ENCODE measurements around the gene SMIM43.
"Not testable (repeated sequence)": the region's sequence is repeated elsewhere in the genome, so short reads cannot be mapped to it uniquely, and the experiment has no call there.

Gene SMIM43

DNA sequence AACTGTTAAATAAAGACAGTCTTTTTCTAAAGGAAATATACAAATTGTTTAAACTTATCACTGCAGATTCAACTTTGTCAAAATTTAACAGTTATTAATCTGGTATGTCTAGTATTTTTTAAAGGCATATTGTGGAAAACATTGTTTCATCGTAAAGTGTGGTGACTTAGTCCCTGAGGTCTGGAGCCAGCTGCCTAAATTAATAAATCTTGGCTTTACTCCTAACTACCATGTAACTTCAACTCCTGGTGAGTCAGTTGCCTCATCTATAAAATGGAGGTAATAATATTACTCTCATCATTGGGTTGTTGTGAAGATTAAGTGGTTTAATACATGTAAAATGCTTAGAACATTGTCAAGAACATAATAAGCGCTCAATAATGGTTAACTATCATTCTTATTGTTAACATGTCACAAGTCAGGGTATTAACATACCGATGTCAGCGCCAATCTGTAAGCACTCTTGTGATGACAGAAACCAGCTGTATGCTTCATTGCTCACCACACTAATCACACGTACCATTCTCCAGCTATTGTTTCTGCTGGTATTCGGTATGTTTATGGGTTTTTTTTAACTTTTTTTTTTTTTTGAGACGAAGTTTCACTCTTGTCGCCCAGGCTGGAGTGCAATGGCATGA lies 14.1 kb upstream of the SMIM43 start:
- no peak for DNase-seq

DNA sequence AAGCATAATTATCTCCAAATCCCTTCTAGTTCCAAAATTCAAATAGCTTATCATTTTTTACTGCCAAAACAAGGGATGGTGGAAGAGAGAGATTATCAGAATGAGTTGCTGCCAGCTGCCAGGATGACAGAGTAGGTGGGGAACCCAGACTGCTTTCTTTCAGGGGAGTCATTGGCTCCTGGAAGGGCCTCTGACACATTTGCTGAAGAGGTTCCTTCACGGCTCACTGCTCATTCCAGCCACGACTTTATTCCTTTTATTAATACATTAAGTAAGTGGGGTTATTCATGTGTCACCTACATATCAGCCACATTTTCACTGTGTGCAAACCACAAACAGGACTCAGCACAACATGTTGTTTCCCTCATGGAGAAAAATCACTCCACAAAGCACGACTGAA lies 12.7 kb upstream of the SMIM43 start:
- no peak for DNase-seq

DNA sequence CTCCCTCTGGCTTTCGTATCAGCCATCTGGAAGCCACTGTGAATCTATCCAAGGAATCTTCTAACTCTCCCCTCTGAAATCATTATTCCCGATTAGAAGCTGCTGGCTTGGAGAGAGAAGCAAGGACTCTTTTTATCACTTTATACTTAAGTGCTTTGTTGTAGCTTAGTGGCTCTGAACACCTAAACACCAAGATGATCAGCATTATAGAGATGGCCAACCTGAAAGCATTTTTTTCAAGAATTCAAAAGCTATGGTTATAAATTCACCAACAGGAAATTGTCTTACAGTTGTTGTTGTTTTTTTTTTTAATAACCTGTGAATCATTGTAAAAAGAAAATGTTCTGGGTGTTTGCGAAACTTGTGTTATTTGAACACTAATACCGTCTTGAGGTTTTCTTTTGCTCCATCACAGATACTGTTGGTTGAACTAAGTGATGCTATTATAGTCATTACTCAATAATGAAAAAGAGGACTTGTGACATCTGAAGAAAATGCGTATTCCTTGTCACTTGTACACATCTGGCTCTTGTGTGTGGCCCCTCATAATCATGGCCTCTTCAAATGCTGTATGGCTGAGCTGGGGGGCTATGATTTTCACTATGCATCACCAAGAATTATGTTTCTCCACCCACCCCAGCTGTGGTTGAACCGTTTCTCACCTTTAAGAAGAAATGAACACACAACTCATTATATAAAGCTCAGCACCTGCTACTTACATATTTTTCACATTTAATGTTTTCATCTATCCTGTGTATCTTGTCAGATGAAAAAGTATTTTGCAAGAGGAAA lies 11.8 kb upstream of the SMIM43 start:
- DNase-seq = no peak

DNA sequence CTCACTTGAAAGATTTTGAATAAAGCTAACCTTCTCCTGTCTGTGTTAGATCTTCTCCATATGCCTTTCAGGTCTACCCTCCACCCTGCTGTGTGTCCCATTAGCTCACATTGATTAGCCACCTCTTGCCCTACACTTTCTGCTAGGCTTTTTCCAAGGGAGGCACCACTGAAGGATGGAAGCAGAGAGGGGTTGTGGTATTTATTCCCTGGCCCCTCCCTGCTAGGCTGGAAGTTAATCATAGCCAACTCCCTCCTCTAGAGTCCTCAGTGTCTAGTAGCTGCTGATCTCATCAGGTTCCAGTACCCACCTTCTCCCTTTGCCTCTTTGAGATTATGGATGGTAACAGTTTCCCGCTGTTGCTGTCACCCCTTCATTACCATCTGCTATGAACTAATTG lies 8.9 kb upstream of the SMIM43 start:
- no peak for DNase-seq

DNA sequence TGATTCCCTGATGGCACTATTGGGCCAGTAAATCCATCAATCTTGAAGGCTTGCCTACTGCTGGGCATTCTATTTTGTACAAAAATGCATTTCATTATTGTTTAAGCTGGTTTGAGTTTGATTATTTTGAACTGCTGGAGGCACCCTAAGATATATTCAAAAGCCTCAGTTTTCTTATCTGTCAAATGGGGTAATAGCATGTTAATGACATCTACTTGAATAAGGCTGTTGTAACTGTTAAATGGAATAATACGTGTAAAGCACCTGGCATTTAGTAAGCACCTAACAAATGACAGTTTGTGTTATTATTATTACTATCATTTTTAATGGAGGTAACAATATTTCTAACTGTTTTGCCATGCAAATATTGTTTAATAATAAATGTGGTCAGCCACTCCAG lies 6.9 kb upstream of the SMIM43 start:
- DNase-seq = no peak

DNA sequence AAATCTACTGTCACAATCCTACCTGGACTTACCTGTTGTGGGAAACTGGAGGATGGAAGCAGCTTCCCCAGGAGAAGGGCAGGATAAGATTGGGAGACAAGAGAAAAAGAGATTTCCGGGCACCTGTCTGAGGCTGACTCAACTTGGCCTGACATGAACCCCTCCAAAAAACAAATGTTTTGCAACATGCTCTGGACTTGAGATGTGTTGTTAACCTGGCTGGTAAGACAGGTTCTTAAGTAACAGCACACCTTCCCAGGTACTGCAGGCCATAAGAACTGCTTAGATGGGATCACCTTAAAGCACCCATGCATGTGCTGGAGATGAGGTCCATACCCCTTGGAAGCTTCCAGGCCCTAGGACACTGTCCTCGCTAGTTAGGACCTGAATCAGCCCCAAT lies 4.4 kb upstream of the SMIM43 start:
- no peak for DNase-seq

DNA sequence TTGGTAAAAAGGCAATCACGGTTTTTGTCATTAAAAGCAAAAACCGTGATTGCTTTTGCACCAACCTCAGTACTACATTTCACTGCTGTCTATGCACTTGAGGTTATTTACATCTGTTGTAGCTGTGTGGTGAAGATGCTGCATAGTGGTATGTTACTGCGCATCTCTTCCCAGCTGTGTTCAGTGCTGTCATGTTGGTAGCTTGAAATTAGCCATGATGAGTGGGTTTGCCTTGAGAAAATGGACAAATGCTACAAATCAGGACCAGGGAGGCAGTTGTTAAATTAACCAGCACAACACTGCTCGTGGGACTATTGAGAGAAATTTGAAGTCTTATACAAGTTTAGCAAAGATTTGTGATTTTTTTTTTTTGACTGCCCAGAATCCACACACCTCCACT lies 2.2 kb upstream of the SMIM43 start:
- DNase-seq = no peak

DNA sequence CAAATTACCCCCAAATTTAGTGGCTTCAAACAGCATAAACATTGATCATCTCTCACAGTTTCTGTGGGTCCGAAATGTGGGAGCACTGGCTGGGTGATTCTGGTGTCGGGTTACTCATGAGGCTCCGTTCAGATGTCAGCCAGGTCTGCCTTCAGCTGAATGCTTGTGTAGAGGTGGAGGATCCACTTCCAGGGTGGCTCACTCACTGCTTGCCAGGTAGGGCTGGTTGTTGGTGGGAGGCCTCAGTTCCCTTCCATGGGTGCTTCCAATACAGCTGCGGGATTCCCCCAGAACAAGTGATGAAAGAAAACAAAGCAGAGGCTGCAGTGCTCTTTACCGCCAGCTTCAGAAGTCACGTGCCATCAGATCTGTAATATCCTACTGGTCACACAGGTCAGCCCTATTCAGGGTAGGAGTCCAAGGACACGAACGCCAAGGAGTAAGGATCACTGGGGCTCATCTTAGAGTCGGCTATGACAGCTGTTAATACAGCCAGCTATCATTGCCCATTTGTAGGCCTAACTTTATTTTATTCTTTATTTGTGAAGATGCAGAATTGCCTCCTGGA lies 1.1 kb upstream of the SMIM43 start:
- no peak for DNase-seq

DNA sequence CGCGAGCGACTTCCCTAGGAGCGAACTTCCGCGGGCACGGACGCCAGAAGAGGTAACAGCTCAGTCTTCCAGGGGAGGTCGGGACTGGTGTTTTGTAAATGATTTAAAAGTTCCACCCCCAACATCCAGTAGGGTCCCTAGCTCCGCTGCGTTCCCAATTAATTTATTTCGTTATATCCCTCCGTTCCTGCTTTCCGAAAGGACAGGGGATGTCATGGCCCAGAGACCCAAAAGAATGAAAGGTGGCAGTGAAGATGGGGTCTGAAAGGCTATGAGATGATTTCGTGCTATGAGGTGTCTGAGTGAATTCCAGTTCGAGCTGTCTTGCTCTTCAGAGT lies 373 bp upstream of the SMIM43 start:
- DNase-seq = no peak

DNA sequence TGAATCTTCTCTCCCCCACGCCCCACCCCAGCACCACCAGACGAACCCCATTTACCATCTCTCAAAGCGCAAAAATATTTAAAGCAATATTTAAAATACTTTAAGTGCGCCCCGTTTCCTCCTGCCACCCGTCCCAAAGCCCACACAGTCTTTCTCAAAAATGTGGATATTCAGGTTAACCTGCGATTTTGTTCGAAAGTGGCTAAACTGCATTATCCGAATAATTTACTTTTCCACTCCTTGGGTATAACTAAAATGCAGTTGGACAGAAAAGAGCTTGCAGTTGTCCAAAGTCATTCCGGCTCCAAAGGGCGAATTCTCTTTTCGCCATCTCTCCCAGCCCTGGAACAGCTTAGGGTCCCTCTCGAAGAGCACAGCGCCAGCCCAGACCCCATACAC lies 662 bp downstream of the SMIM43 start:
- DNase-seq = no peak

DNA sequence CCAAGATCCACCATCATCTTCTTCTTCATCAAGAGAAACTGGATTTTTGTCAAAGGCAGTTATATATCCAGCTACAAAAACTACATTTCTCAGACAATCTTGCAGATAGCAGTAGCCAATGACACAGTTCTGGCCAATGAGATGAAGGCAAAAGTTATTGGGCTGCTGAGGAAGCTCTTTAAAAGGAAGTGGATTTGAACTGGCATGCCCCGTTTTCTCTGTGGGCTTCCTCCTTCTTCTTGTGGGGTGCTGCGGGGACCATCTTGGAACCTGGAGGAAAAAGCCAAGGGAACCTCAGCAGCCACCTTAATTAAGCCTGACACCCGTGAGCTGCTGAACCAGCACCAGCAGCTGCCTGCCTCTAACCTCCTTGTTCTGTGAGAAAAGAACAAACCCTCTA lies 4.8 kb downstream of the SMIM43 start:
- DNase-seq = no peak

DNA sequence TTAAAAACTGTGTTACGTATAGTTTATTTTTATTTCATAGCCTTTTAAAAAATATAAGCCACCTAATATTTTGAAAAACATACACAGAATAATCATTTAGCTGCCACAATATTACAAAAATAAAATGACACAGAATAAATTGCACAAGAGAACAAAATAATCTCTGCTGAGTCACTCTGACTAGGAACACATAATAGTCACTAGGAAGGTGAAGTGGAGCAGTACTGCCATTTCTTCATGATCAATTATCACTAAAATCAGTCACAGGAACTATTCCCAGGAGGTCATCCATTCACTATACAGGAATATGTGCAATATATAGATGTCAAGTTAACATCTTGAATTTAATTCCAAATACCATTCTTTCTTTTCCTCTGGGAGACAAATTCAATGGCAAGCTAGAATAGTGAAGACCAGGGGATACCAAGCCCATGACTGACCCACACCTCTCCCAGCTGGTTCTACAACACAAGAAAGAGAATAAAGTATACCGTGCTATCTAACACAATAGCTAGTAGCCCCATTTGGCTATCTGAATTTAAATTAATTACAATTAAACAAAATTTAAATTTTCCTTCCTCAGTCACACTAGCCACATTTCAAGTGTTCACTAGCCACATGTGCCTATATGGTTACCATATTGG lies 5.9 kb downstream of the SMIM43 start:
- DNase-seq = no peak

DNA sequence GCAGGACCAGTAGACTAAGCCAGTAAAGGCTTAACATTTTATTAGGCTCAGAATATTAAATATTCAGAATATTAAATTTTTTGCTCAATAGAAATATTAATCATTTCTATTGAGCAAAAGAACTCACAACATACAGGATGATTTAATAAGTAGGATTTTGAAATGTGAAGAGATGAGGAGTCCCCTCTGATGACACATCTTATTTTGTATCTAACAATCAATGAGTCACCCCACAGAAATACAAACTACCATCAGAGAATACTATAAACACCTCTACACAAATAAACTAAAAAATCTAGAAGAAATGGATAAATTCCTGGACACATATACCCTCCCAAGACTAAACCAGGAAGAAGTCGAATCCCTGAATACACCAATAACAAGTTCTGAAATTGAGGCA lies 12.8 kb downstream of the SMIM43 start:
- DNase-seq = not testable (repeated sequence)

DNA sequence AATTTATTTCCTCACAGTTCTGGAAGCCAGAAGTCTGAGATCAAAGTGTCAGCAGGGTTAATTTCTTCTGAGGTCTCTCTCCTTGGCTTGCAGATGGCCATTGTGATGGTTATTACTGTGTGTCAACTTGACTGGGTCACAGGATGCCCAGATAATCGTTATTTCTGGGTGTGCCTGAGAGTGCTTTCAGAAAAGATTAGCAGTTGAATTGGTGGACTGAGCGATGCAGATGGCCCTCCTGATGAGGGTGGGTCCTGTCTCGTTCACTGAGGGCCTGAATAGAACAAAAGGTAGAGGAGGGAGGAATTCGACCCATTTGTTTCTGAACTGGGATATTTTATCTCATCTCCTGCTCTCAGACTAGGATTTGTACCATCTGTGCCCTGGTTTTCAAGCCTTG lies 15.7 kb downstream of the SMIM43 start:
- DNase-seq = no peak

DNA sequence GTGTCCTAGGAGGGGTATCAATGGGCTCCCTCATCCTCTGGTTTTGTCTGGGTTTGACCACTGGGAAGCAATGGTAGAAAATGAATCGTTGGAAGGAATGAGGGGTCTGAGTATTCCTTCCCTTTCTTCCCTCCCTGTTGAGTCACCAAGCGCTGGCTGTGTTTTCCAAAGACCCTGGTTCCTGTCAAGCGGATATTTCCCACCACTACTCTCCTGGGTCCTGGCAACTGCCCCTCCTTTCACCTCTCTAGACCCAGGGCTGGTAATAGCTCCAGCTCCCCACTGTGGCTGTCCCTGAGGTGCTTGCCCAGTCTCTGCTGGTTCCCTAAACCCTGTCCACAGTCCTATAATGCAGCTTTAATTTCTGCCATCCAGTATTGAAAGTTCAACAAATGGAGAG lies 22.2 kb downstream of the SMIM43 start:
- no peak for DNase-seq

DNA sequence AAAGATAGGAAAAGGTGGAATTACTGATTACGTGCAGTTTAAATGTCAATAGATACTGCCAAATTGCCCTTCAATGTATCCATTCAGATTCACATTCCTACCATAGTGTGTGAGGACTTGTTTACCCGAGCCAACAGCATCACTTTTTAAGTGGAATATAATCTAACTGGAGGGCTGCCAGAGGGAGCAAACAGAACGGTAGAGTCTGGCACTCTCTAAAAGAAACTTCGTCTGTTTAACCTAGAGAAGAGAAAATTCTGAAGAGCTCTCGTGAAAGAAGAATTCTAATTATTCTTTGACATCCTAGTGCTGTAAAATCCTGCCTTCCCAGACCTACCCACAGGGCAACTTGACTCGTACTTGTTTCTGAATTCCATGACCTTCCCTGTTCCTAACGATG lies 23.2 kb downstream of the SMIM43 start:
- peak; percentile 26 for DNase-seq

DNA sequence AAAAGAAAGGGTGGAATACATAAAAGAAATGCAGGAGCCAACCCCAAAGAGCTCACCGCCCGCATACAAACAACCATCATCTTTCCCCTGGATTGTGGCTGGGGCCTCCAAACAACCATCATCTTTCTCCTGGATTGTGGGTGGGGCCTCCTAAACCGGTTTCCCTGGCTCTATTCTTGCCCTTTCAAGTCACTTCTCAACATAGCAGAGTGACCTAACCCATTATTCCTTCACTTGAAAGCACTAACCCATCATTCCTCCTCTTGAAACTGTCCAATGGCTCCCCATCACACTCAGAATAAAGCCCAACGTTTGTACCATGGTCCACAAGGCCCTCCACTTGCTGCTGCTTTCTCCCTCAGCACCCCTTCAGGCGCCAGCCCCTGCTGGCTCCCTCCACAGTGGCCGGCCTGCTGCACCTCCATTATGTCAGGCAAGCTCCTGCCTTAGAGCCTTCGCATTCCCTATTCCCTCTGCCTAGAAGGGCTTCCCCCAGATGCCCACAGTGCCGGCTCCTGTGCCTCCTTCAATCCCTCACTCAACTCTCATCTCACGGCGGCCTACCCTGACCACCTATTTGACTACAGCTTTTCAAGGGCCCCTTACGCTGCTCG lies 24.1 kb downstream of the SMIM43 start:
- DNase-seq = no peak

DNA sequence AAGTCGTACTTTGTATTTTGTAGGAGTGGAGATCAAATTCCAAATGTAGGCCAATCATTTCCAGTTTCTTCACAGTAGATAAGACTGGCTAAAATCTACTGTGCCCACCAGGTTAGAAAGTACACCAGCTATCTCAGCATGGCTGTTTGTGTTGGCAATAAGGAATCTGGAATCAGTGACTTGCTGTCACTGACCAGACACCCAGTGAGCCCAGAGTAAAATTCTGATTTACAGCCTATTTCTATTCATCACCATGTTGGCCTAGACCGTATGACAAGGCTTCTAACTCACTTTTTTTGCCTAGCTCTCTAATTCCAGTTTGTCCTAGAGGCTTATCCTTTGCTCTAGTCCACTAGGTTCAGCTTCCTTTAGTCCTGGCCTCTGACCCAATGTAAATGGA lies 25.4 kb downstream of the SMIM43 start:
- no peak for DNase-seq

DNA sequence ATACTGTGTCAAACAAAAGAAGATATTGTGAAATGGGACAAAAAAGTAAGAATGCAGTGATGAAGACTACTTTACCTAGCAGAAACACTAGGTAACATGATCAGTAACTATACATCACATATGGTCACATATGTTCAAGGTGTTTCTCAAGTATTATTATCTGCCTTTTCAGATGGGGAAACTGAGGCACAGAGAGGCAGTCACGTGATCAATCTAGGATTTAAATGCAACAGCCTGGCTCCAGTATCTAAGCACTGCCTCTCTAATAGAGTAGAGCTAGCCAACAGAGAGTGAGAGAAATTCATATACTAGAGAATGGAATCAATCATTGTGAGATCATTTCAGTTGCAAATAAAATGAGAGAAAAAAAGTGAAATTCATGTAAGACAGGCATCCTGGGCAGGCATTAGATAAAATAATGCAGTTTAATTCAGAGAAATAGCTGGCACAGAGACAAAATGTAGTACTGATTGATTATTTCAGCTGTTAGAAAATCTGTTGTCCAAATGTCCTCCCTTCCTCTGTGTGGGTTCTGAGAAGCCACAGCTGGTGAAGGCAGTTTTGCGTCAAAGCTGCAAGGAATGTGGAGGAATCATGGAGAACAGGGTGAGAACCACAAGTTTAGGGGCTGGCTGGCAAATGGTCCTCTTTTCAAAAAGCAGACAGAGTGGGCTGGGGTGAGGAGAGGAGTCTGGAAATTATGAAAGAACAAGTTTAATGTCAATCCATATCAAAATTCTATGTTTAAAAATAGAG lies 26.0 kb downstream of the SMIM43 start:
- DNase-seq = no peak

DNA sequence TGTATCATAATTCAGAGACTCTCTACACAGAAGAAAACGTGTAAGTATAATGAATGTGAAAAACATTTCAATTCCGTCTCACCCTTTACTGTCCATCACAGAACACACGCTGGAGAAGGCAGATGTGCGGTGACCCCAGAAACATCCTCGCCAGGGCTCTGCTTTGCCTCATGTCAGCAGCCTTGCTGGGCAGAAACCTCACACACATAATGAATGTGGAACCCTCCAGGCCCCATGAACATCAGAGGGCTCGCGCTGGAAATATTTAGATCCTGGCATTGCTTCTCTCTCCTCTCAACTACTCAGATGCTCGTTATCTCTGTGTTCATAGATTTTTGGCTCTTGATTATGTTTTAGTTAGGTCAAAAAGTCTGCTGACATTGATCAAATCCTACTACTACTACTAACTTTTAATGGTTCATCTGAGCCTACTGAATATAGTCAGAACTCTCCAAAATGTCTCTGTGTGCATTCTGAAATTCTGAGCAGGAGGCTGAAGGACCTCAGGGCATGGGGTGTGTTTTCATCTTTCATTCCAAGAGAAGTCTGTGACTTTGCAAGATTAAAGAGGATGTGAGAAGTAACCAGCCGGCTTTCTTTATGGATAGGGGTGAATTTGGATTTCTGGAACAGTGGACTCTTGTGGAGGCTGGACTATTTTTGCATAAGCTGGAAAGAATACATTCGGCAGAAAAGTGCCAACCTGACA lies 27.0 kb downstream of the SMIM43 start:
- DNase-seq = no peak

DNA sequence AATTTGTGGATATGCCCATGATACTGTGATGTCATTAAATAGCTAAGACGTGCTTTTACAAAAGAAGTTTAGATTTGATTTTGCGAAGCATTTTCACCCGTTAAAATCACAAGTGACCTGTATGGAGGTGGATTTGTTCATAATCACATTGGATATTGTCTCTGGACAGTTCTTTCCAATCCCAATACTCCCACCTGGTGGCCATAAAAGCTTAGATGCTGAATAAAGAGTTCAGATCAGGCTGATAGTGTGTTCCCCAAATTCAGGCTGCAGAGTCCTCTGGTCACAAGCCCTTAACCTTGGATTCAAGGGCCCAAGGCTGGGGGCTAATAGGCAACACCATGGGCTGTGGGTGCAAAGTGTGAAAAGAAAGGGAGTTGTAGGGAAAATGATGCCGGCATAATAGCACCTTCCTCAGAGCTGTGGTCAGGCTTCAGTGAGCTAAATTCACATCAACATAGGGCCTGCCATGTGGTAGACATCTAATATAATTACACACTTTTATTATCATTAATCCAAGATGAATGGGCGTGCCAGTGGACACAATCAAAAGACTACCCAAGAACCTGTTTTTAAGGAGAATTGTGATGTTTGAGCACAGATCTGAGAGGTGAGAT lies 28.1 kb downstream of the SMIM43 start:
- DNase-seq = peak; percentile 46

DNA sequence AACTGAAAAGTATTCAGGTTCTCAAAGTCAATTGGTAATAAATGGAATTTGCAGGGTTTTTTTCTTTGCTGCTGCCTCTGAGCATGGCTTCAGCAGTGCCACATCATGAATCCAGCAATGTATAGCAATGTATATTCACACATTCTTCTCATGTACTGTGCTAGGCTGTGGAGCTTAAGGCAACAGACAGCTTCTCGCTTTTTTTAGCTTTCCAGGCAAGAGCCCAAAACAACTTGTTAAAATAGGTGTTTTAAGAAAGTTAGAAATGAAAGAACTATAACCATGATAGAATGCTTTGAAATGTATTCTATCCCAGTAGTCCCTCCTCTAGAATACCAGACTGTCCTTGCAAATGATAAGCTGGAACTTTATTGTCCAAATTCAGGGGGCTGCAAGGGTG lies 30.4 kb downstream of the SMIM43 start:
- no peak for DNase-seq

Measured in NCI-H1092 treated with DMSO at 0.1 percent for 48 hours (cell line).